C1 segment of cervical spinal cord (tissue), 14 donors: ENCODE data around the gene GARNL3.
A peak's percentile ranks its signal among the peaks of the same experiment; 100 is the strongest.

ENCODE experiments used
- DNase-seq, 14 donors: peaks; one replicate each; lab custom pipeline; 2025; lab: John Stamatoyannopoulos, UW

The GARNL3 gene

GRCh38 chr9:127232833-127233549 is 31.6 kb upstream of the GARNL3 start:
- DNase-seq: no peak

- no peak for DNase-seq
Observed at GRCh38 chr9:127233550-127233949, 31.0 kb upstream of the GARNL3 start.

- DNase-seq: no peak
Observed at GRCh38 chr9:127233989-127234388, 30.6 kb upstream of the GARNL3 start.

- no peak for DNase-seq
Observed at GRCh38 chr9:127237801-127238200, 26.8 kb upstream of the GARNL3 start.

GRCh38 chr9:127241354-127241753 is 23.2 kb upstream of the GARNL3 start:
- DNase-seq: no peak

- DNase-seq: peak; percentile 42 to 98 (median 92)
Observed at GRCh38 chr9:127244609-127245601, 19.7 kb upstream of the GARNL3 start.

- DNase-seq: no peak
Observed at GRCh38 chr9:127245637-127246164, 18.9 kb upstream of the GARNL3 start.

- no peak for DNase-seq
Observed at GRCh38 chr9:127248241-127248640, 16.3 kb upstream of the GARNL3 start.

GRCh38 chr9:127249877-127250276 is 14.7 kb upstream of the GARNL3 start:
- no peak for DNase-seq

GRCh38 chr9:127250896-127251391 is 13.6 kb upstream of the GARNL3 start:
- DNase-seq: no peak

GRCh38 chr9:127252410-127253318 is 11.9 kb upstream of the GARNL3 start:
- DNase-seq: no peak

GRCh38 chr9:127253446-127253845 is 11.1 kb upstream of the GARNL3 start:
- no peak for DNase-seq

GRCh38 chr9:127255692-127256091 is 8.9 kb upstream of the GARNL3 start:
- DNase-seq: no peak

- no peak for DNase-seq
Observed at GRCh38 chr9:127256324-127256723, 8.2 kb upstream of the GARNL3 start.

GRCh38 chr9:127258606-127259471 is 5.7 kb upstream of the GARNL3 start:
- DNase-seq: no peak

GRCh38 chr9:127262602-127263001 is 2.0 kb upstream of the GARNL3 start:
- peak in 4 of 14 donors; percentile 19 to 43 (median 34) for DNase-seq

GRCh38 chr9:127263237-127263636 is 1.3 kb upstream of the GARNL3 start:
- DNase-seq: peak in 6 of 14 donors; percentile 9 to 77 (median 30)

GRCh38 chr9:127263664-127264063 is 910 bp upstream of the GARNL3 start:
- peak in 1 of 14 donors; percentile 88 for DNase-seq

- peak in 2 of 14 donors; percentile 13 to 23 for DNase-seq
Observed at GRCh38 chr9:127267793-127268525, 3.4 kb downstream of the GARNL3 start.
